SK-N-SH (cell line): ENCODE data around the gene SYNJ2.

Experiments used
- CTCF ChIP-seq: fragments of 200-600 bp; sonication (generic); IDR thresholded peaks from 2 replicates; pipeline ENCODE4 v1.6.1; 2017; ENCODE audit warnings: antibody characterized with exemption, mild to moderate bottlenecking, moderate library complexity
- EP300 ChIP-seq, 2 experiments: IDR thresholded peaks; 2 replicates each; pipeline versions ENCODE4 v1.4.0 to v1.6.1; 2012; ENCODE audit warnings: borderline replicate concordance in 1 of 2, low read depth in 1 of 2, low read length in 1 of 2
- FOSL2 ChIP-seq: IDR thresholded peaks from 2 replicates; pipeline ENCODE4 v1.4.0; 2012; ENCODE audit warnings: low read depth, mild to moderate bottlenecking, moderate library complexity, borderline replicate concordance
- GABPA ChIP-seq: IDR thresholded peaks from 2 replicates; pipeline ENCODE4 v1.4.0; 2012; ENCODE audit warnings: low read depth, mild to moderate bottlenecking
- GATA2 ChIP-seq: sonication (generic); formaldehyde crosslinking; IDR thresholded peaks from 2 replicates; pipeline ENCODE4 v1.5.0; 2020; ENCODE audit warnings: mild to moderate bottlenecking, missing genetic modification reagents
- MXI1 ChIP-seq: IDR thresholded peaks from 2 replicates; pipeline ENCODE4 v1.6.1; 2012; ENCODE audit warnings: mild to moderate bottlenecking, low read depth, low read length, improper control_type of control experiment
- NRF1 ChIP-seq: IDR thresholded peaks from 2 replicates; pipeline ENCODE4 v1.6.1; 2012; ENCODE audit warnings: low read depth, mild to moderate bottlenecking, low read length
- POLR2AphosphoS5 ChIP-seq: IDR thresholded peaks from 2 replicates; pipeline ENCODE4 v1.6.1; 2012; ENCODE audit warnings: low read depth, low read length
- SIN3A ChIP-seq: IDR thresholded peaks from 2 replicates; pipeline ENCODE4 v1.6.1; 2012; ENCODE audit warnings: low read depth, mild to moderate bottlenecking, low read length, moderate library complexity, borderline replicate concordance
- SMC3 ChIP-seq: IDR thresholded peaks from 2 replicates; pipeline ENCODE4 v1.6.1; 2012; ENCODE audit warnings: low read depth, low read length, improper control_type of control experiment
- USF1 ChIP-seq: IDR thresholded peaks from 2 replicates; pipeline ENCODE4 v1.4.0; 2012; ENCODE audit warnings: low read depth, borderline replicate concordance
- YY1 ChIP-seq: IDR thresholded peaks from 2 replicates; pipeline ENCODE4 v1.4.0; 2012; ENCODE audit warnings: low read depth, mild to moderate bottlenecking
- TF ChIP-seq, protein P1 (sequence below): fragments of 150-350 bp; IDR thresholded peaks from 2 replicates; pipeline ENCODE4 v1.6.1; 2017; ENCODE audit warnings: antibody characterized with exemption, low read length, low read depth, borderline replicate concordance

DNA sequence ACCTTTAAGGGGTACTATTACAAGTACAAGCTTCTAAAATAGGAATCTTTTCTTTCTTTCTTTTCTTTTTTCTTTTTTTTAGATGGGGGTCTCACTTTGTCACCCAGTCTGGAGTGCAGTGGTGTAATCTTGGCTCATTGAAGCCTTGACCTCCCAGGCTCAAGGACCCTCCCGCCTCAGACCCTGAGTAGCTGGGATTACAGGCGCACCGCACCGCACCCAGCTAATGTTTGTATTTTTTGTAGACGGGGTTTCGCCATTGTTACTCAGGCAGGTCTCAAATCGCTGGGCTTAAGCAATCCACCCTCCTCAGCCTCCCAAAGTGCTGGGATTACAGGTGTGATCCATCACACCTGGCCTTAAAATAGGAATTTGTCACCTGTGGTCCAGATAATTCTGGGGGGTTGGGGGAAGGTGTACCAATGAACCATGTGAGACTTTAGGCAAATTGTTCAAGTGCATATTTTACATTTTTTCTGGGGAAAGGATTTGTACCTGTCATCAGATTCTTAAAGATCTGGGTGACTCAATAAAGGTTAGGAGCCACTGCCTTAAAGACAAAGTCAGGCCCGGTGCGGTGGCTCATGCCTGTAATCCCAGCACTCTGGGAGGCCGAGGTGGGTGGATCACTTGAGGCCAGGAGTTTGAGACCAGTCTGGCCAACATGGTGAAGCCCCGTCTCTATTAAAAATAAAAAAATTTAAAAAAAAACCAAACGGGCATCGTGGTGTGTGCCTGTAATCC, 19.7 kb upstream of the SYNJ2 start:
- no peak for TF ChIP-seq CTCF
- no peak for TF ChIP-seq EP300 (IDR thresholded peaks at IDR 0.05; ENCODE audit: borderline replicate concordance in 1 of 2, low read depth in 1 of 2, low read length in 1 of 2)
- TF ChIP-seq FOSL2, result no peak
- no peak for TF ChIP-seq MXI1
- no peak for TF ChIP-seq USF1
- no peak for TF ChIP-seq YY1
- no peak for TF ChIP-seq SIN3A
- TF ChIP-seq GATA2, result no peak
- no peak for TF ChIP-seq SMC3
- no peak for TF ChIP-seq POLR2AphosphoS5
- no peak for TF ChIP-seq NRF1
- TF ChIP-seq, protein P1, sequence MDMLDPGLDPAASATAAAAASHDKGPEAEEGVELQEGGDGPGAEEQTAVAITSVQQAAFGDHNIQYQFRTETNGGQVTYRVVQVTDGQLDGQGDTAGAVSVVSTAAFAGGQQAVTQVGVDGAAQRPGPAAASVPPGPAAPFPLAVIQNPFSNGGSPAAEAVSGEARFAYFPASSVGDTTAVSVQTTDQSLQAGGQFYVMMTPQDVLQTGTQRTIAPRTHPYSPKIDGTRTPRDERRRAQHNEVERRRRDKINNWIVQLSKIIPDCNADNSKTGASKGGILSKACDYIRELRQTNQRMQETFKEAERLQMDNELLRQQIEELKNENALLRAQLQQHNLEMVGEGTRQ, result no peak
- TF ChIP-seq GABPA, result no peak
